HEK293 (cell line): ENCODE measurements around the gene BRD3.

Experiments used
- CTCF ChIA-PET: fragments of 350-600 bp; formaldehyde crosslinking; extraction: SDS; loops from one replicate; lab custom pipeline; 2021; ENCODE audit warnings: antibody characterized with exemption; lab: Yijun Ruan, JAX
- POLR2A ChIA-PET: fragments of 300-600 bp; formaldehyde crosslinking; extraction: SDS; loops from one replicate; lab custom pipeline; 2020; ENCODE audit warnings: antibody characterized with exemption, inconsistent platforms; lab: Yijun Ruan, JAX
- H3K27ac ChIP-seq: fragments of 200-500 bp; sonication (Bioruptor generic); 2 replicates; pipeline ENCODE4 v1.5.1; 2014; ENCODE audit warnings: low read depth, low read length, control low read depth, inconsistent platforms; ENCODE audit errors: extremely low read depth
- H3K36me3 ChIP-seq, 2 experiments: fragments of 200-500 bp in 1 of 2; sonication (Bioruptor generic) in 1 of 2; 1 replicate in 1 of 2; 2 replicates in 1 of 2; pipeline ENCODE4 v1.5.1; 2014 to 2017; ENCODE audit warnings: inconsistent platforms in 2 of 2, low read length in 2 of 2; ENCODE audit not compliant: control insufficient read depth in 2 of 2, insufficient read depth in 1 of 2
- H3K4me1 ChIP-seq: fragments of 200-500 bp; sonication (Bioruptor generic); 2 replicates; pipeline ENCODE4 v1.5.1; 2014; ENCODE audit warnings: mild to moderate bottlenecking, low read length, inconsistent platforms; ENCODE audit not compliant: control insufficient read depth, insufficient read depth
- H3K4me3 ChIP-seq: 2 replicates; pipeline ENCODE4 v1.5.1; 2011; ENCODE audit warnings: low read depth, mild to moderate bottlenecking, control low read depth, low read length, moderate library complexity
- H3K9me3 ChIP-seq: fragments of 200-500 bp; sonication (Bioruptor generic); 2 replicates; pipeline ENCODE4 v1.5.1; 2014; ENCODE audit warnings: low read depth, low read length, inconsistent platforms; ENCODE audit not compliant: control insufficient read depth, insufficient read depth
- GFI1B ChIP-seq: fragments of 450-650 bp; formaldehyde crosslinking; IDR thresholded peaks from 2 replicates; pipeline ENCODE4 v1.5.1; 2016; ENCODE audit warnings: missing biosample characterization, missing genetic modification characterization
- KLF1 ChIP-seq: fragments of 450-650 bp; formaldehyde crosslinking; IDR thresholded peaks from 2 replicates; pipeline ENCODE4 v1.5.1; 2016; ENCODE audit warnings: missing biosample characterization, missing genetic modification characterization
- KLF8 ChIP-seq: fragments of 450-650 bp; formaldehyde crosslinking; IDR thresholded peaks from 2 replicates; pipeline ENCODE4 v1.5.1; 2016; ENCODE audit warnings: missing biosample characterization, missing genetic modification characterization
- PATZ1 ChIP-seq: fragments of 450-650 bp; formaldehyde crosslinking; IDR thresholded peaks from 2 replicates; pipeline ENCODE4 v1.5.1; 2016; ENCODE audit warnings: missing biosample characterization, missing genetic modification characterization
- REPIN1 ChIP-seq: fragments of 450-650 bp; formaldehyde crosslinking; IDR thresholded peaks from 2 replicates; pipeline ENCODE4 v1.5.1; 2017; ENCODE audit warnings: missing biosample characterization, missing genetic modification characterization, low read depth
- REST ChIP-seq: fragments of 450-650 bp; formaldehyde crosslinking; IDR thresholded peaks from 2 replicates; pipeline ENCODE4 v1.5.1; 2016; ENCODE audit warnings: missing biosample characterization, missing genetic modification characterization
- SALL2 ChIP-seq: fragments of 450-650 bp; formaldehyde crosslinking; IDR thresholded peaks from 2 replicates; pipeline ENCODE4 v1.5.0; 2017; ENCODE audit warnings: missing biosample characterization, mild to moderate bottlenecking, missing genetic modification characterization, borderline replicate concordance
- SP2 ChIP-seq: fragments of 450-650 bp; formaldehyde crosslinking; IDR thresholded peaks from 2 replicates; pipeline ENCODE4 v1.5.1; 2016; ENCODE audit warnings: missing biosample characterization, missing genetic modification characterization
- YY2 ChIP-seq: fragments of 450-650 bp; formaldehyde crosslinking; IDR thresholded peaks from 2 replicates; pipeline ENCODE4 v1.5.1; 2016; ENCODE audit warnings: missing biosample characterization, missing genetic modification characterization
- ZFP3 ChIP-seq: fragments of 450-650 bp; formaldehyde crosslinking; IDR thresholded peaks from 2 replicates; pipeline ENCODE4 v1.5.1; 2016; ENCODE audit warnings: low read depth, missing biosample characterization, missing genetic modification characterization
- ZFP69B ChIP-seq: fragments of 450-650 bp; formaldehyde crosslinking; IDR thresholded peaks from 2 replicates; pipeline ENCODE4 v1.5.1; 2016; ENCODE audit warnings: missing biosample characterization, missing genetic modification characterization
- ZNF214 ChIP-seq: fragments of 450-650 bp; formaldehyde crosslinking; IDR thresholded peaks from 2 replicates; pipeline ENCODE4 v1.5.1; 2017; ENCODE audit warnings: missing biosample characterization, mild to moderate bottlenecking, missing genetic modification characterization, borderline replicate concordance
- ZNF223 ChIP-seq: fragments of 450-650 bp; formaldehyde crosslinking; IDR thresholded peaks from 2 replicates; pipeline ENCODE4 v1.5.1; 2016; ENCODE audit warnings: missing biosample characterization, missing genetic modification characterization
- ZNF292 ChIP-seq: fragments of 450-650 bp; formaldehyde crosslinking; IDR thresholded peaks from 2 replicates; pipeline ENCODE4 v1.5.1; 2016; ENCODE audit warnings: low read depth, missing biosample characterization, missing genetic modification characterization, borderline replicate concordance
- ZNF560 ChIP-seq: fragments of 450-650 bp; formaldehyde crosslinking; IDR thresholded peaks from 2 replicates; pipeline ENCODE4 v1.5.1; 2017; ENCODE audit warnings: missing biosample characterization, missing genetic modification characterization, borderline replicate concordance
- ZNF585B ChIP-seq: fragments of 450-650 bp; formaldehyde crosslinking; IDR thresholded peaks from 2 replicates; pipeline ENCODE4 v1.5.1; 2016; ENCODE audit warnings: missing biosample characterization, missing genetic modification characterization
- ZNF623 ChIP-seq: fragments of 450-650 bp; formaldehyde crosslinking; IDR thresholded peaks from 2 replicates; pipeline ENCODE4 v1.5.1; 2016; ENCODE audit warnings: missing biosample characterization, missing genetic modification characterization
- ZNF670 ChIP-seq: fragments of 450-650 bp; formaldehyde crosslinking; IDR thresholded peaks from 2 replicates; pipeline ENCODE4 v1.5.1; 2016; ENCODE audit warnings: missing biosample characterization, missing genetic modification characterization, low read depth
- ZNF768 ChIP-seq: fragments of 450-650 bp; formaldehyde crosslinking; IDR thresholded peaks from 2 replicates; pipeline ENCODE4 v1.5.1; 2018; ENCODE audit warnings: missing biosample characterization, mild to moderate bottlenecking, missing genetic modification characterization
- ZNF776 ChIP-seq: fragments of 450-650 bp; formaldehyde crosslinking; IDR thresholded peaks from 2 replicates; pipeline ENCODE4 v1.5.0; 2017; ENCODE audit warnings: missing biosample characterization, missing genetic modification characterization, borderline replicate concordance
- ZNF777 ChIP-seq: fragments of 450-650 bp; formaldehyde crosslinking; IDR thresholded peaks from 2 replicates; pipeline ENCODE4 v1.5.1; 2017; ENCODE audit warnings: missing biosample characterization, missing genetic modification characterization, borderline replicate concordance
- ZNF837 ChIP-seq: fragments of 450-650 bp; formaldehyde crosslinking; IDR thresholded peaks from 2 replicates; pipeline ENCODE4 v1.5.1; 2016; ENCODE audit warnings: missing biosample characterization, missing genetic modification characterization

Gene BRD3

DNA sequence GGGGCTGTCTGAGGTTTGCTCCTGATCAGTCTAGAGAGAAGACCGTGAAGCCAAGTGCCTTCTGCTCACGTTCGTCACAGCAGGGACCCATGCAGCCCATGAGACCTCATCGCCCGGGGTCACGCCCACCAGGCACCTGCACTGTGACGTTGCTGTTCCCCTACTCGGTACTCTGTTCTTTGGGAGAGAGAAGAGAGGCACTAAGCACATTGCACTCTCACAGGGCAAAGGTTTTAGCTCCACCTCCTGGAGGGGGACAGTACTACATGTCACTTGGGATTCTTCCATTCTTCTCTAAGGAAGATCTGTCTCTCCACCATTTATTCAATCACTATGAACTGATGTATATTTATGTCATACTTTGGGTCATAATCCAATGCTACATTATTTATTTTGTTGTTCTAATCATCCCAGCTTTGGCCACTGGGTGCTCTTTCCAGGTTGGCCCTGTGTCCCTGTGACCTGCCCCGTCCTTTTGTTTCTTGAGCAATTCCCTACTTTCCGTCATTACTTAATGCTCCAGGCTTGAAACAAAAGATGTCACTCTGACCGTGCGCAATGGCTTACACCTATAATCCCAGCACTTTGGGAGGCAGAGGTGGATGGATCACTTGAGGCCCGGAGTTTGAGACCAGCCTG is 31.4 kb upstream of the BRD3 start (continued):
- 0 out of 2 replicates have a peak, but pooled peaks have one; percentile 17 for TF ChIP-seq KLF8 (tag by site-specific recombination)
- TF ChIP-seq SP2 = no peak
- no peak for TF ChIP-seq ZNF768

DNA sequence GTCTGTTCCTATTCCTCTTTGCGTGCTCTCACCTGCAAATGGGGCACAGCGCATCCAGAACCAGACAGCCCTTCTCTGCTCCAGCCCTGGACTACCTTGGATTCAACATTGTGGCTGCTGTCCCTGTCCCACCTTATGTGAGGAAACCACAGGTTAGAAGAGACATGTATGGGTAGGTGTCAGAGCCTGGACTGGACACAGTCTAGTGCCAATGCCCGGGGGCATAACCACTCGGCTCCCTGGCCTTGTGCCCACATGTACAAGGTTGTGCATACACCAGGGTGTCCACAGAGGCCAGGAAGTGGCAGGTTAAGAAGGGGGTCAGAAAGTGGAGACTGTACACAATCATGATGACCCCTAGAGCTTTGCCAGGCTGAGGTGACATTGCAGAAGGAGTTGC is 22.1 kb upstream of the BRD3 start:
- CTCF ChIA-PET = interaction anchor here (0.7 to 1.3 kb wide), 2 partner anchors 10 to 552 kb away, joined by 3 to 7 read pairs; no protein-coding TSS in a partner anchor
- no peaks in the 10 kb centered on the region for H3K4me1 ChIP-seq
- H3K9me3 ChIP-seq = no peaks in the 10 kb centered on the region
- H3K27ac ChIP-seq = no peak overlapping the region
- POLR2A ChIA-PET = no interaction called here
- H3K36me3 ChIP-seq = no peaks in the 10 kb centered on the region
- TF ChIP-seq REPIN1 (tag by site-specific recombination) (no peak), ZFP69B (no peak), REST (tag by site-specific recombination) (no peak), YY2 (tag by site-specific recombination) (no peak), ZNF777 (tag by site-specific recombination) (no peak), ZNF223 (tag by site-specific recombination) (no peak), ZNF670 (tag by site-specific recombination) (no peak), ZNF292 (tag by site-specific recombination) (no peak), ZNF776 (tag by site-specific recombination) (no peak), SALL2 (no peak), ZNF560 (no peak), ZNF623 (tag by site-specific recombination) (no peak), ZNF214 (no peak), PATZ1 (tag by site-specific recombination) (no peak), GFI1B (no peak)
- H3K4me3 ChIP-seq = no peak overlapping the region

- Histone ChIP-seq H3K9me3 (no peaks in the 10 kb centered on the region), H3K4me1 (no peaks in the 10 kb centered on the region), H3K36me3 (no peaks in the 10 kb centered on the region), H3K4me3 (no peak overlapping the region), H3K27ac (no peak overlapping the region)
- CTCF ChIA-PET = interaction anchor here (0.8 to 2.6 kb wide), 4 partner anchors 11 to 93 kb away, joined by 3 to 8 read pairs (median 4); no protein-coding TSS in a partner anchor
- TF ChIP-seq KLF1 (tag by site-specific recombination) (peak; percentile 71), ZNF585B (tag by site-specific recombination) (no peak), ZNF837 (tag by site-specific recombination) (no peak), ZFP3 (tag by site-specific recombination) (no peak)
- POLR2A ChIA-PET = no interaction called here
Measured at GRCh38 chr9:134088063-134088725, 20.4 kb upstream of the BRD3 start.
